Panc1 (cell line): ENCODE results near the gene RAP2C.

Source experiments
- CTCF ChIP-seq: fragments of 450-650 bp; IDR thresholded peaks from 2 replicates; pipeline ENCODE4 v1.5.1; 2017; ENCODE audit warnings: mild to moderate bottlenecking
- POLR2AphosphoS5 ChIP-seq: IDR thresholded peaks from 2 replicates; pipeline ENCODE4 v1.6.1; 2012; ENCODE audit warnings: mild to moderate bottlenecking, low read depth, low read length, moderate library complexity
- REST ChIP-seq, 2 experiments: IDR thresholded peaks; 2 replicates each; pipeline ENCODE4 v1.6.1; 2011 to 2012; ENCODE audit warnings: low read depth in 2 of 2, control low read depth in 1 of 2, low read length in 1 of 2, mild to moderate bottlenecking in 1 of 2, moderate library complexity in 1 of 2; ENCODE audit not compliant: insufficient read depth in 1 of 2
- SIN3A ChIP-seq: IDR thresholded peaks from 2 replicates; pipeline ENCODE4 v1.6.1; 2012; ENCODE audit warnings: low read depth, mild to moderate bottlenecking, low read length, moderate library complexity, borderline replicate concordance; ENCODE audit not compliant: insufficient read depth
- TCF7L2 ChIP-seq: IDR thresholded peaks from 2 replicates; pipeline ENCODE4 v1.6.1; 2011; ENCODE audit warnings: mild to moderate bottlenecking, low read depth, low read length, inconsistent platforms

DNA sequence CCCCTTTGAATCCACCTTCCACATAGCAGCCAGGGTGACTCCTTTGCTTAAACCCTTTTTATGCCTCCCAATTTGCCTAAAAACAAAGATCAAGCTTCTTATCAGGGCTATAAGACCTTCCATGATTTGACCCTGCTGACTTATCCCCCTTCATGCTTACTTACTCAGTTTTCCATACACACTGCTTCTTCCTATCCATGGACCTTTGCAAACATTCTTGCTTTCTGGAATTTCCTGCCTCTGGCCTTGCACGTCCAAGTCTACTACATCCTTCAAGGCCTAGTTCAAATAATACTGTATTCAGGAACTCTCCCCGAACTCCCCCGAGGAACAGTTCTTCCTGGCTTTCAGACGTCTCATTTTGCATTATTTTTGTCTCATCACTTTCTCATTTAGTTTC is 31.8 kb downstream of the RAP2C start:
- TF ChIP-seq CTCF (no peak), REST (IDR thresholded peaks at IDR 0.05; ENCODE audit: insufficient read depth in 1 of 2, low read depth in 2 of 2, low read length in 1 of 2) (no peak), POLR2AphosphoS5 (no peak), TCF7L2 (no peak), SIN3A (no peak)
